HepG2 (cell line): ENCODE data around the gene WDR81. TPM values are rescaled to one million over a fixed set of nuclear protein-coding genes. Genes with fewer than 3 reads are reported as not detected.
A peak's percentile ranks its signal among the peaks of the same experiment; 100 is the strongest.

Experiments
- HMG20A ChIP-seq: IDR thresholded peaks from 2 replicates; pipeline ENCODE4 v1.6.1; 2016; ENCODE audit warnings: borderline replicate concordance
- HMGA1 ChIP-seq: sonication (generic); formaldehyde crosslinking; conservative IDR thresholded peaks from 2 replicates; pipeline ENCODE4 v1.4.0; 2020; ENCODE audit warnings: missing genetic modification reagents
- HNRNPH1 ChIP-seq: fragments of 200-400 bp; formaldehyde crosslinking; optimal IDR thresholded peaks from 2 replicates; pipeline ENCODE3; 2017; ENCODE audit warnings: mild to moderate bottlenecking, low read depth, low read length
- KDM1A ChIP-seq: IDR thresholded peaks from 2 replicates; pipeline ENCODE4 v1.6.1; 2016; ENCODE audit warnings: missing compliant biosample characterization
- KLF11 ChIP-seq: IDR thresholded peaks from 2 replicates; pipeline ENCODE4 v1.6.1; 2016; ENCODE audit warnings: missing compliant biosample characterization
- NCOA5 ChIP-seq: sonication (generic); formaldehyde crosslinking; IDR thresholded peaks from 2 replicates; pipeline ENCODE4 v1.4.0; 2020; ENCODE audit warnings: missing genetic modification reagents
- PHF20 ChIP-seq: sonication (generic); formaldehyde crosslinking; IDR thresholded peaks from 2 replicates; pipeline ENCODE4 v1.5.0; 2020; ENCODE audit warnings: mild to moderate bottlenecking, missing genetic modification reagents
- RARA ChIP-seq: IDR thresholded peaks from 2 replicates; pipeline ENCODE4 v1.6.1; 2016; ENCODE audit warnings: missing genetic modification reagents, missing compliant biosample characterization
- TBL1XR1 ChIP-seq: fragments of 150-350 bp; IDR thresholded peaks from 2 replicates; pipeline ENCODE4 v1.6.1; 2014; ENCODE audit warnings: borderline replicate concordance, low read length; ENCODE audit not compliant: partially characterized antibody
- ZBTB42 ChIP-seq: sonication (generic); formaldehyde crosslinking; IDR thresholded peaks from 2 replicates; pipeline ENCODE4 v1.5.0; 2020; ENCODE audit warnings: mild to moderate bottlenecking, missing genetic modification reagents
- ZNF530 ChIP-seq: sonication (generic); formaldehyde crosslinking; IDR thresholded peaks from 2 replicates; pipeline ENCODE4 v1.5.0; 2020; ENCODE audit warnings: low read depth, mild to moderate bottlenecking, missing genetic modification reagents
- ZNF546 ChIP-seq: sonication (generic); formaldehyde crosslinking; conservative IDR thresholded peaks from 2 replicates; pipeline ENCODE4 v1.8.1; 2023; ENCODE audit warnings: mild to moderate bottlenecking, missing genetic modification reagents
- ZNF547 ChIP-seq: sonication (generic); formaldehyde crosslinking; IDR thresholded peaks from 2 replicates; pipeline ENCODE4 v1.5.1; 2020; ENCODE audit warnings: mild to moderate bottlenecking, missing genetic modification reagents
- ZNF629 ChIP-seq: sonication (generic); formaldehyde crosslinking; conservative IDR thresholded peaks from 2 replicates; pipeline ENCODE4 v1.5.0; 2020; ENCODE audit warnings: missing genetic modification reagents
- ZNF652 ChIP-seq: IDR thresholded peaks from 2 replicates; pipeline ENCODE4 v1.6.1; 2016; ENCODE audit warnings: low read depth, borderline replicate concordance
- ZNF772 ChIP-seq: sonication (generic); formaldehyde crosslinking; IDR thresholded peaks from 2 replicates; pipeline ENCODE4 v1.5.0; 2020; ENCODE audit warnings: mild to moderate bottlenecking, missing genetic modification reagents
- polyA plus RNA-seq, 8 experiments: library from polyadenylated mRNA; depleted of rRNA in 3 of 8; stranded (reverse) in 7 of 8; unstranded in 1 of 8; fragments of >200 nt; fragmentation: Illumina TruSeq in 4 of 8; extraction: Trizol in 4 of 8; gene quantifications; 2 replicates each; pipeline versions ENCODE4 v1.2.1 to v1.2.3, GENCODE V29; 2011 to 2016; ENCODE audit warnings: low read depth in 4 of 8, missing spikeins in 1 of 8, mixed read lengths in 1 of 8; ENCODE audit not compliant: insufficient read depth in 1 of 8
- total RNA-seq, 5 experiments: library from RNA; depleted of rRNA; stranded (reverse); fragments of >200 nt; fragmentation: Illumina TruSeq; extraction: Trizol; gene quantifications; 2 replicates each; pipeline ENCODE4 v1.2.3, GENCODE V29; 2016; ENCODE audit warnings: low read depth in 1 of 5
- TF ChIP-seq, protein P1 (sequence below): sonication (generic); formaldehyde crosslinking; IDR thresholded peaks from 2 replicates; pipeline ENCODE4 v1.5.0; 2020; ENCODE audit warnings: mild to moderate bottlenecking, missing genetic modification reagents, borderline replicate concordance
- TF ChIP-seq, protein P2 (sequence below): sonication (generic); formaldehyde crosslinking; IDR thresholded peaks from 2 replicates; pipeline ENCODE4 v1.4.0; 2020; ENCODE audit warnings: missing genetic modification reagents
- TF ChIP-seq, protein P3 (sequence below): sonication (generic); formaldehyde crosslinking; IDR thresholded peaks from 2 replicates; pipeline ENCODE4 v1.4.0; 2020; ENCODE audit warnings: missing genetic modification reagents
- TF ChIP-seq, protein P4 (sequence below): sonication (generic); formaldehyde crosslinking; IDR thresholded peaks from 2 replicates; pipeline ENCODE4 v1.5.0; 2020; ENCODE audit warnings: missing genetic modification reagents
- TF ChIP-seq, protein P5 (sequence below): sonication (generic); formaldehyde crosslinking; IDR thresholded peaks from 2 replicates; pipeline ENCODE4 v1.8.0; 2022; ENCODE audit warnings: mild to moderate bottlenecking, missing genetic modification reagents, moderate library complexity

WDR81 gene
- total and polyA plus RNA-seq, 2 of the 13 experiments (the other 11 are each of a cell fraction or from before 2014, with no cell fraction given) = 9.1 to 16.7 TPM

DNA sequence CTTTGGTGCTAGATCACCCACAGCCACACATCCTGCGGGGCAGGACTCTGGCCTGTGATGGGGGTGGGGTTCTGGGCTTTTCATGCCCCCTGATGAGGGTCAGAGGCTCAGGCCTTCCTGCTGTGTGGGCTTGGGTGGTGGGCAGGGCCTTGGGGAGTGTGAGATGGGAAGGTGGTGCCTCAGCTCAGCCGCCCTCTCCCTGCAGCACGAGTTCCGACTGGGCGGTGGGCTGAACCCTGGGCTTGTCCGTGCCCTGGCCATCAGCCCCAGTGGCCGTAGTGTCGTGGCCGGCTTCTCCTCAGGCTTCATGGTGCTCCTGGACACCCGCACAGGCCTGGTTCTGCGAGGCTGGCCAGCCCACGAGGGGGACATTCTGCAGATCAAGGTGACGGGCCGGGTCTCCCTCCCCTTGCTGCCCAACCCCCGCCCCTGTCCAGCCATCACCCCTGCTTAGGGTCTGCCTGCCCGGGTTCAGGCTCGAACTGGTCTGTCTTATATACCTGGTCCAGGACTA is 11.4 kb downstream of the WDR81 start (continued):
- TF ChIP-seq, protein P1, sequence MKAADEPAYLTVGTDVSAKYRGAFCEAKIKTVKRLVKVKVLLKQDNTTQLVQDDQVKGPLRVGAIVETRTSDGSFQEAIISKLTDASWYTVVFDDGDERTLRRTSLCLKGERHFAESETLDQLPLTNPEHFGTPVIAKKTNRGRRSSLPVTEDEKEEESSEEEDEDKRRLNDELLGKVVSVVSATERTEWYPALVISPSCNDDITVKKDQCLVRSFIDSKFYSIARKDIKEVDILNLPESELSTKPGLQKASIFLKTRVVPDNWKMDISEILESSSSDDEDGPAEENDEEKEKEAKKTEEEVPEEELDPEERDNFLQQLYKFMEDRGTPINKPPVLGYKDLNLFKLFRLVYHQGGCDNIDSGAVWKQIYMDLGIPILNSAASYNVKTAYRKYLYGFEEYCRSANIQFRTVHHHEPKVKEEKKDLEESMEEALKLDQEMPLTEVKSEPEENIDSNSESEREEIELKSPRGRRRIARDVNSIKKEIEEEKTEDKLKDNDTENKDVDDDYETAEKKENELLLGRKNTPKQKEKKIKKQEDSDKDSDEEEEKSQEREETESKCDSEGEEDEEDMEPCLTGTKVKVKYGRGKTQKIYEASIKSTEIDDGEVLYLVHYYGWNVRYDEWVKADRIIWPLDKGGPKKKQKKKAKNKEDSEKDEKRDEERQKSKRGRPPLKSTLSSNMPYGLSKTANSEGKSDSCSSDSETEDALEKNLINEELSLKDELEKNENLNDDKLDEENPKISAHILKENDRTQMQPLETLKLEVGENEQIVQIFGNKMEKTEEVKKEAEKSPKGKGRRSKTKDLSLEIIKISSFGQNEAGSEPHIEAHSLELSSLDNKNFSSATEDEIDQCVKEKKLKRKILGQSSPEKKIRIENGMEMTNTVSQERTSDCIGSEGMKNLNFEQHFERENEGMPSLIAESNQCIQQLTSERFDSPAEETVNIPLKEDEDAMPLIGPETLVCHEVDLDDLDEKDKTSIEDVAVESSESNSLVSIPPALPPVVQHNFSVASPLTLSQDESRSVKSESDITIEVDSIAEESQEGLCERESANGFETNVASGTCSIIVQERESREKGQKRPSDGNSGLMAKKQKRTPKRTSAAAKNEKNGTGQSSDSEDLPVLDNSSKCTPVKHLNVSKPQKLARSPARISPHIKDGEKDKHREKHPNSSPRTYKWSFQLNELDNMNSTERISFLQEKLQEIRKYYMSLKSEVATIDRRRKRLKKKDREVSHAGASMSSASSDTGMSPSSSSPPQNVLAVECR = no peak
- TF ChIP-seq RARA (CRISPR knock-in tag) (no peak), HMGA1 (no peak), ZNF652 (CRISPR knock-in tag) (no peak), PHF20 (CRISPR knock-in tag) (no peak), ZBTB42 (no peak), TBL1XR1 (no peak), NCOA5 (peak; percentile 27; the same call in 1 of the 2 replicates), ZNF530 (no peak), ZNF547 (CRISPR knock-in tag) (no peak), ZNF629 (CRISPR knock-in tag) (no peak), HMG20A (no peak), HNRNPH1 (no peak), KLF11 (no peak), ZNF772 (CRISPR knock-in tag) (no peak), ZNF546 (CRISPR knock-in tag) (peak; percentile 69; the same call in 1 of the 2 replicates), KDM1A (CRISPR knock-in tag) (no peak)
- TF ChIP-seq, protein P2, sequence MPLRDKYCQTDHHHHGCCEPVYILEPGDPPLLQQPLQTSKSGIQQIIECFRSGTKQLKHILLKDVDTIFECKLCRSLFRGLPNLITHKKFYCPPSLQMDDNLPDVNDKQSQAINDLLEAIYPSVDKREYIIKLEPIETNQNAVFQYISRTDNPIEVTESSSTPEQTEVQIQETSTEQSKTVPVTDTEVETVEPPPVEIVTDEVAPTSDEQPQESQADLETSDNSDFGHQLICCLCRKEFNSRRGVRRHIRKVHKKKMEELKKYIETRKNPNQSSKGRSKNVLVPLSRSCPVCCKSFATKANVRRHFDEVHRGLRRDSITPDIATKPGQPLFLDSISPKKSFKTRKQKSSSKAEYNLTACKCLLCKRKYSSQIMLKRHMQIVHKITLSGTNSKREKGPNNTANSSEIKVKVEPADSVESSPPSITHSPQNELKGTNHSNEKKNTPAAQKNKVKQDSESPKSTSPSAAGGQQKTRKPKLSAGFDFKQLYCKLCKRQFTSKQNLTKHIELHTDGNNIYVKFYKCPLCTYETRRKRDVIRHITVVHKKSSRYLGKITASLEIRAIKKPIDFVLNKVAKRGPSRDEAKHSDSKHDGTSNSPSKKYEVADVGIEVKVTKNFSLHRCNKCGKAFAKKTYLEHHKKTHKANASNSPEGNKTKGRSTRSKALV (CRISPR knock-in tag) = no peak; the same call in 1 of the 2 replicates
- TF ChIP-seq, protein P3, sequence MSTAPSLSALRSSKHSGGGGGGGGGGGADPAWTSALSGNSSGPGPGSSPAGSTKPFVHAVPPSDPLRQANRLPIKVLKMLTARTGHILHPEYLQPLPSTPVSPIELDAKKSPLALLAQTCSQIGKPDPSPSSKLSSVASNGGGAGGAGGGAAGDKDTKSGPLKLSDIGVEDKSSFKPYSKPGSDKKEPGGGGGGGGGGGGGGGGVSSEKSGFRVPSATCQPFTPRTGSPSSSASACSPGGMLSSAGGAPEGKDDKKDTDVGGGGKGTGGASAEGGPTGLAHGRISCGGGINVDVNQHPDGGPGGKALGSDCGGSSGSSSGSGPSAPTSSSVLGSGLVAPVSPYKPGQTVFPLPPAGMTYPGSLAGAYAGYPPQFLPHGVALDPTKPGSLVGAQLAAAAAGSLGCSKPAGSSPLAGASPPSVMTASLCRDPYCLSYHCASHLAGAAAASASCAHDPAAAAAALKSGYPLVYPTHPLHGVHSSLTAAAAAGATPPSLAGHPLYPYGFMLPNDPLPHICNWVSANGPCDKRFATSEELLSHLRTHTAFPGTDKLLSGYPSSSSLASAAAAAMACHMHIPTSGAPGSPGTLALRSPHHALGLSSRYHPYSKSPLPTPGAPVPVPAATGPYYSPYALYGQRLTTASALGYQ (CRISPR knock-in tag) = no peak
- TF ChIP-seq, protein P4, sequence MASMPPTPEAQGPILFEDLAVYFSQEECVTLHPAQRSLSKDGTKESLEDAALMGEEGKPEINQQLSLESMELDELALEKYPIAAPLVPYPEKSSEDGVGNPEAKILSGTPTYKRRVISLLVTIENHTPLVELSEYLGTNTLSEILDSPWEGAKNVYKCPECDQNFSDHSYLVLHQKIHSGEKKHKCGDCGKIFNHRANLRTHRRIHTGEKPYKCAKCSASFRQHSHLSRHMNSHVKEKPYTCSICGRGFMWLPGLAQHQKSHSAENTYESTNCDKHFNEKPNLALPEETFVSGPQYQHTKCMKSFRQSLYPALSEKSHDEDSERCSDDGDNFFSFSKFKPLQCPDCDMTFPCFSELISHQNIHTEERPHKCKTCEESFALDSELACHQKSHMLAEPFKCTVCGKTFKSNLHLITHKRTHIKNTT (CRISPR knock-in tag) = no peak
- TF ChIP-seq, protein P5, sequence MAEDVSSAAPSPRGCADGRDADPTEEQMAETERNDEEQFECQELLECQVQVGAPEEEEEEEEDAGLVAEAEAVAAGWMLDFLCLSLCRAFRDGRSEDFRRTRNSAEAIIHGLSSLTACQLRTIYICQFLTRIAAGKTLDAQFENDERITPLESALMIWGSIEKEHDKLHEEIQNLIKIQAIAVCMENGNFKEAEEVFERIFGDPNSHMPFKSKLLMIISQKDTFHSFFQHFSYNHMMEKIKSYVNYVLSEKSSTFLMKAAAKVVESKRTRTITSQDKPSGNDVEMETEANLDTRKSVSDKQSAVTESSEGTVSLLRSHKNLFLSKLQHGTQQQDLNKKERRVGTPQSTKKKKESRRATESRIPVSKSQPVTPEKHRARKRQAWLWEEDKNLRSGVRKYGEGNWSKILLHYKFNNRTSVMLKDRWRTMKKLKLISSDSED (CRISPR knock-in tag) = no peak
